ENCODE measurements around the gene ATG14. TPM values are rescaled to one million over a fixed set of nuclear protein-coding genes. Genes with fewer than 3 reads are reported as not detected.

ATG14 gene
- total and polyA plus RNA-seq, 2 donors (not counting 1 experiment from before 2014, with no cell fraction given), result 7.2 to 15.5 TPM

- H3K27me3 Mint-ChIP-seq, result peaks cover 23% of the 10 kb centered on the region
- H3K4me1 ChIP-seq (ENCODE audit: control insufficient read depth in 2 of 2, insufficient read depth in 2 of 2, low read length in 2 of 2), result peaks cover 0 to 3% of the 10 kb centered on the region in 2 donors
- no peaks in the 10 kb centered on the region for H4K20me1 ChIP-seq (ENCODE audit: control insufficient read depth, insufficient read depth, low read length, poor library complexity, severe bottlenecking)
- peaks cover 9% of the 10 kb centered on the region for H3K4me1 Mint-ChIP-seq
- TF ChIP-seq EZH2 (IDR thresholded peaks at IDR 0.05; ENCODE audit: borderline replicate concordance, insufficient read depth, low read depth, low read length, poor library complexity, severe bottlenecking) (no peak), CTCF (IDR thresholded peaks at IDR 0.05) (no peak)
- no peak overlapping the region for H3K4me3 ChIP-seq (ENCODE audit: control extremely low read depth in 1 of 5, extremely low read depth in 1 of 5, insufficient read depth in 1 of 5, low read depth in 2 of 5, low read length in 4 of 5)
- peaks cover 0 to 8% (median 0%) of the 10 kb centered on the region in 4 experiments for H3K27me3 ChIP-seq (replicated peaks in 1 of 4; ENCODE audit: control extremely low read depth in 1 of 4, control insufficient read depth in 3 of 4, insufficient read depth in 4 of 4, low read length in 3 of 4)
- no peak overlapping the region for H3K4me3 Mint-ChIP-seq
- no peak overlapping the region for H3K4me2 ChIP-seq (replicated peaks; ENCODE audit: low read depth, low read length, poor library complexity, severe bottlenecking)
- ATAC-seq (ENCODE audit: low read depth) (no peak), DNase-seq (no peak)
- intact Hi-C loops (cut with micrococcal nuclease), result no loop called here
- no peaks in the 10 kb centered on the region for H3K9me3 Mint-ChIP-seq (ENCODE audit: insufficient read depth)
- no peaks in the 10 kb centered on the region for H3K36me3 ChIP-seq (replicated peaks in 1 of 2; ENCODE audit: control extremely low read depth in 1 of 2, control insufficient read depth in 1 of 2, extremely low read depth in 1 of 2, insufficient read depth in 2 of 2, low read length in 1 of 2)
- CTCF ChIA-PET, result interaction anchor here (1.0 to 2.2 kb wide), 2 partner anchors 904 to 1038 kb away, joined by 4 read pairs; no protein-coding TSS in a partner anchor
- H3K9me3 ChIP-seq (ENCODE audit: control extremely low read depth in 1 of 3, control insufficient read depth in 2 of 3, insufficient read depth in 1 of 3, low read length in 2 of 3), result peaks cover 0 to 4% (median 0%) of the 10 kb centered on the region in 3 donors
- POLR2A ChIA-PET, result no interaction called here
- H3K27ac Mint-ChIP-seq, result no peak overlapping the region
- H2AFZ ChIP-seq (ENCODE audit: insufficient read depth, low read depth, low read length, poor library complexity, severe bottlenecking), result no peak overlapping the region
- 78% methylated on average over 4 of the region's 4 CpGs for WGBS (ENCODE audit: insufficient coverage)
- H3K27ac ChIP-seq (ENCODE audit: low read length in 2 of 2), result no peak overlapping the region
- no peaks in the 10 kb centered on the region for H3K79me2 ChIP-seq (ENCODE audit: control insufficient read depth, insufficient read depth, low read length)
- no peak overlapping the region for H3K9ac ChIP-seq (ENCODE audit: low read length)
These were observed 24.9 kb upstream of the ATG14 start for GRCh38 chr14:55436519-55436918.

GRCh38 chr14:55434805-55435174 is 23.2 kb upstream of the ATG14 start:
- Histone ChIP-seq H3K9me3 (ENCODE audit: control extremely low read depth in 1 of 3, control insufficient read depth in 2 of 3, insufficient read depth in 1 of 3, low read length in 2 of 3) (no peaks in the 10 kb centered on the region), H3K4me2 (replicated peaks; ENCODE audit: low read depth, low read length, poor library complexity, severe bottlenecking) (no peak overlapping the region), H3K27me3 (replicated peaks in 1 of 4; ENCODE audit: control extremely low read depth in 1 of 4, control insufficient read depth in 3 of 4, insufficient read depth in 4 of 4, low read length in 3 of 4) (peaks cover 0 to 4% (median 0%) of the 10 kb centered on the region in 4 experiments), H3K79me2 (ENCODE audit: control insufficient read depth, insufficient read depth, low read length) (no peaks in the 10 kb centered on the region), H3K4me3 (ENCODE audit: control extremely low read depth in 1 of 5, extremely low read depth in 1 of 5, insufficient read depth in 1 of 5, low read depth in 2 of 5, low read length in 4 of 5) (no peak overlapping the region), H3K27ac (ENCODE audit: low read length in 2 of 2) (no peak overlapping the region), H3K36me3 (replicated peaks in 1 of 2; ENCODE audit: control extremely low read depth in 1 of 2, control insufficient read depth in 1 of 2, extremely low read depth in 1 of 2, insufficient read depth in 2 of 2, low read length in 1 of 2) (no peaks in the 10 kb centered on the region), H3K4me1 (ENCODE audit: control insufficient read depth in 2 of 2, insufficient read depth in 2 of 2, low read length in 2 of 2) (peaks cover 0 to 3% of the 10 kb centered on the region in 2 donors), H2AFZ (ENCODE audit: insufficient read depth, low read depth, low read length, poor library complexity, severe bottlenecking) (no peak overlapping the region), H3K9ac (ENCODE audit: low read length) (no peak overlapping the region), H4K20me1 (ENCODE audit: control insufficient read depth, insufficient read depth, low read length, poor library complexity, severe bottlenecking) (no peaks in the 10 kb centered on the region)
- no peak overlapping the region for H3K4me3 Mint-ChIP-seq
- no peak overlapping the region for H3K27ac Mint-ChIP-seq
- peaks cover 9% of the 10 kb centered on the region for H3K4me1 Mint-ChIP-seq
- CTCF ChIA-PET, result interaction anchor here (0.7 to 2.3 kb wide), 4 partner anchors 11 to 1040 kb away, joined by 3 to 12 read pairs (median 4); no protein-coding TSS in a partner anchor
- 100% methylated on average over 1 of the region's 3 CpGs for WGBS (ENCODE audit: insufficient coverage)
- ATAC-seq (ENCODE audit: low read depth), result no peak
- TF ChIP-seq EZH2 (IDR thresholded peaks at IDR 0.05; ENCODE audit: borderline replicate concordance, insufficient read depth, low read depth, low read length, poor library complexity, severe bottlenecking), result no peak
- no peak for TF ChIP-seq CTCF (IDR thresholded peaks at IDR 0.05)
- POLR2A ChIA-PET, result no interaction called here
- no peak for DNase-seq
- H3K9me3 Mint-ChIP-seq (ENCODE audit: insufficient read depth), result no peaks in the 10 kb centered on the region
- H3K27me3 Mint-ChIP-seq, result peaks cover 23% of the 10 kb centered on the region
- intact Hi-C loops (cut with micrococcal nuclease), result no loop called here
